IMR-90 (cell line): ENCODE data around the gene WDR76. TPM values are rescaled to one million over a fixed set of nuclear protein-coding genes. Genes with fewer than 3 reads are reported as not detected.

Experiments used
- ATAC-seq: fragments of 200-7000 bp; cut with Tn5 transposase; 2 replicates; pipeline ENCODE4 v1.9.1; 2020; ENCODE audit warnings: low read depth, mild to moderate bottlenecking, moderate library complexity
- BruUV-seq: library from RNA; stranded (reverse); fragments of 400-500 nt; replicated peaks from 2 replicates; lab custom pipeline; 2021; lab: Mats Ljungman, UMichigan
- CTCF ChIA-PET: fragments of 300-600 bp; formaldehyde crosslinking; extraction: SDS; loops from one replicate; lab custom pipeline; 2021; ENCODE audit warnings: antibody characterized with exemption; lab: Yijun Ruan, JAX
- POLR2A ChIA-PET: fragments of 300-600 bp; sonication (Branson Sonifier 250); formaldehyde crosslinking; loops from one replicate; lab custom pipeline; 2022; ENCODE audit warnings: antibody characterized with exemption; ENCODE audit not compliant: unreplicated experiment; lab: Charles Lee
- DNase-seq: peaks from one replicate; pipeline ENCODE4 v3.0.0; 2013
- H2AFZ ChIP-seq: replicated peaks from 2 replicates; pipeline ENCODE3; 2013; ENCODE audit warnings: low read length, mild to moderate bottlenecking; ENCODE audit not compliant: poor library complexity
- H2AK5ac ChIP-seq: 2 replicates; pipeline ENCODE4 v1.6.1; 2013; ENCODE audit warnings: low read depth, low read length, inconsistent platforms
- H2AK9ac ChIP-seq: replicated peaks from 2 replicates; pipeline ENCODE3; 2013; ENCODE audit warnings: mild to moderate bottlenecking, low read depth, low read length, moderate library complexity; ENCODE audit not compliant: poor library complexity
- H2BK120ac ChIP-seq: 2 replicates; pipeline ENCODE4 v1.6.1; 2013; ENCODE audit warnings: low read depth, low read length, inconsistent platforms
- H2BK15ac ChIP-seq: 3 replicates; pipeline ENCODE4 v1.6.1; 2013; ENCODE audit warnings: low read depth, low read length, inconsistent platforms
- H2BK20ac ChIP-seq: 2 replicates; pipeline ENCODE4 v1.6.1; 2013; ENCODE audit warnings: low read depth, mild to moderate bottlenecking, inconsistent platforms, low read length, moderate library complexity
- H2BK5ac ChIP-seq: 2 replicates; pipeline ENCODE4 v1.6.1; 2013; ENCODE audit warnings: mild to moderate bottlenecking, low read depth, low read length, inconsistent platforms; ENCODE audit not compliant: poor library complexity, severe bottlenecking
- H3K14ac ChIP-seq: replicated peaks from 2 replicates; pipeline ENCODE4 v1.6.1; 2013; ENCODE audit warnings: low read depth, low read length, inconsistent platforms
- H3K18ac ChIP-seq: 2 replicates; pipeline ENCODE4 v1.6.1; 2013; ENCODE audit warnings: low read depth, low read length, control low read depth
- H3K23ac ChIP-seq: 2 replicates; pipeline ENCODE4 v1.6.1; 2013; ENCODE audit warnings: low read depth, low read length, inconsistent platforms
- H3K27ac ChIP-seq: 2 replicates; pipeline ENCODE4 v1.5.1; 2013; ENCODE audit warnings: mild to moderate bottlenecking, control low read depth, low read length; ENCODE audit not compliant: insufficient read depth
- H3K27me3 ChIP-seq: 2 replicates; pipeline ENCODE4 v1.6.1; 2013; ENCODE audit warnings: low read length; ENCODE audit not compliant: control insufficient read depth, insufficient read depth
- H3K36me3 ChIP-seq: 2 replicates; pipeline ENCODE4 v1.6.1; 2013; ENCODE audit warnings: low read length, mixed read lengths; ENCODE audit not compliant: control insufficient read depth, insufficient read depth
- H3K4ac ChIP-seq: 2 replicates; pipeline ENCODE4 v1.6.1; 2013; ENCODE audit warnings: low read depth, low read length, inconsistent platforms
- H3K4me1 ChIP-seq: 2 replicates; pipeline ENCODE4 v1.6.1; 2013; ENCODE audit warnings: low read length, mixed read lengths; ENCODE audit not compliant: control insufficient read depth, insufficient read depth
- H3K4me2 ChIP-seq: 2 replicates; pipeline ENCODE4 v1.6.1; 2013; ENCODE audit warnings: low read depth, mild to moderate bottlenecking, control low read depth, low read length, moderate library complexity
- H3K4me3 ChIP-seq: 2 replicates; pipeline ENCODE4 v1.5.1; 2013; ENCODE audit warnings: low read depth, mild to moderate bottlenecking, control low read depth, low read length, moderate library complexity; ENCODE audit not compliant: insufficient read depth
- H3K56ac ChIP-seq: 2 replicates; pipeline ENCODE4 v1.6.1; 2013; ENCODE audit warnings: low read length, inconsistent platforms; ENCODE audit not compliant: insufficient read depth; ENCODE audit errors: extremely low read depth
- H3K79me1 ChIP-seq, 2 experiments: 2 replicates each; pipeline ENCODE4 v1.6.1; 2013; ENCODE audit warnings: low read length in 2 of 2, inconsistent platforms in 1 of 2, low read depth in 1 of 2
- H3K9ac ChIP-seq: 2 replicates; pipeline ENCODE4 v1.6.1; 2013; ENCODE audit warnings: low read depth, low read length, control low read depth
- H3K9me1 ChIP-seq: 2 replicates; pipeline ENCODE4 v1.6.1; 2013; ENCODE audit warnings: low read length, inconsistent platforms; ENCODE audit not compliant: insufficient read depth
- H3K9me3 ChIP-seq: 2 replicates; pipeline ENCODE4 v1.6.1; 2013; ENCODE audit warnings: low read length; ENCODE audit not compliant: control insufficient read depth, insufficient read depth
- H4K20me1 ChIP-seq: 2 replicates; pipeline ENCODE4 v1.6.1; 2013; ENCODE audit warnings: low read length, inconsistent platforms; ENCODE audit not compliant: insufficient read depth
- H4K5ac ChIP-seq: 2 replicates; pipeline ENCODE4 v1.6.1; 2013; ENCODE audit warnings: mild to moderate bottlenecking, low read depth, low read length, control low read depth
- H4K8ac ChIP-seq, 2 experiments: 2 replicates each; pipeline ENCODE4 v1.6.1; 2013; ENCODE audit warnings: low read depth in 2 of 2, low read length in 2 of 2, control low read depth in 1 of 2, inconsistent platforms in 1 of 2
- H4K91ac ChIP-seq: 2 replicates; pipeline ENCODE4 v1.6.1; 2013; ENCODE audit warnings: low read depth, low read length, inconsistent platforms; ENCODE audit not compliant: insufficient read depth
- BHLHE40 ChIP-seq: fragments of 150-350 bp; IDR thresholded peaks from 2 replicates; pipeline ENCODE4 v1.6.1; 2016; ENCODE audit warnings: mild to moderate bottlenecking, low read depth, low read length
- CEBPB ChIP-seq: IDR thresholded peaks from 2 replicates; pipeline ENCODE4 v1.6.1; 2012; ENCODE audit warnings: low read depth, low read length, improper control_type of control experiment
- ELK1 ChIP-seq: fragments of 150-350 bp; IDR thresholded peaks from 2 replicates; pipeline ENCODE4 v1.6.1; 2016; ENCODE audit warnings: low read depth, mild to moderate bottlenecking, low read length, moderate library complexity, borderline replicate concordance
- RCOR1 ChIP-seq: IDR thresholded peaks from 2 replicates; pipeline ENCODE4 v1.6.1; 2012; ENCODE audit warnings: mild to moderate bottlenecking, low read length, improper control_type of control experiment; ENCODE audit not compliant: insufficient replicate concordance
- WGBS, 2 experiments: methylation state at CpG; one replicate each; pipeline versions ENCODE4 v1.1.5 to v1.1.7; 2013; ENCODE audit warnings: missing lambda C conversion rate in 2 of 2; ENCODE audit not compliant: insufficient read length in 1 of 2; ENCODE audit errors: extremely low coverage in 2 of 2; 5-methylcytosine and 5-hydroxymethylcytosine counted together
- dilution Hi-C: fragments of 300-500 bp; cut with HindIII; formaldehyde crosslinking; loops from one replicate; pipeline ENCODE4 v1.14.3; 2018; ENCODE audit warnings: low sequenced_read_pairs; ENCODE audit not compliant: unreplicated experiment
- in situ Hi-C: fragments of 300-500 bp; cut with MboI; formaldehyde crosslinking; loops from 3 replicates; pipeline ENCODE4 v1.14.3; 2019; ENCODE audit warnings: low sequenced_read_pairs, inconsistent platforms, mixed read lengths
- intact Hi-C: fragments of 100-400 bp; cut with micrococcal nuclease; formaldehyde crosslinking; loops from 2 replicates; pipeline ENCODE4 v1.10.0; 2022
- polyA plus RNA-seq, 3 experiments: library from polyadenylated mRNA; depleted of rRNA; stranded (reverse); fragments of >200 nt; gene quantifications; 2 replicates each; pipeline ENCODE4 v1.2.3, GENCODE V29; 2012; ENCODE audit warnings: low replicate concordance in 1 of 3
- total RNA-seq: library from RNA; depleted of rRNA; stranded (reverse); fragments of >200 nt; gene quantifications from 2 replicates; pipeline ENCODE4 v1.2.3, GENCODE V29; 2012

WDR76 gene
- total and polyA plus RNA-seq, 2 of the 4 experiments (the other 2 are of a cell fraction): 4.8 to 25.8 TPM

DNA sequence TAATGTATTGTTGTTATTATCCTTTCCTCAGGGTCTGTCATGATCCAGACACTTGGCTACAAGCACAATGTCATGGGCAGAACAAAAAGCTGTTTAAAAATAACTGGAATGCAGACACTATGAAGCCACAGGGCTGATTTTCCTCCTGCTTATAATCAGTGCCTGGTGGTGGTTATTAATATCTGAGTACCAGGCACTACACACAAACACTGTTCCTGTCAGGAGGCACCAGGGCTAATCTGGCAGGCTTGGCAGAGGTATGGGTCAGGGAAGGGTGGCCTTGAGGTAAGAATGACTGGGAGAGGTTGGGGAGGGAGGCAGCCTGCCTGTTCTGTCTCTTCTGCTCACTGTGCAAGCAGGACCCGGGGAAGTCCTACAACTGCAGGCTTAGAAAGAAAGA is 67.2 kb downstream of the WDR76 start:
- DNase-seq: no peak
- WGBS, 2 experiments: 70% methylated on average over 1 of the region's 1 CpG; no CpG with 5 or more reads in 1 of the 2 experiments
- H4K8ac ChIP-seq: no peak overlapping the region
- no peaks in the 10 kb centered on the region; the same call in 1 of the 2 replicates for H4K20me1 ChIP-seq
- H4K91ac ChIP-seq: no peak overlapping the region
- H3K27ac ChIP-seq: no peak overlapping the region
- in situ Hi-C loops: no loop called here
- H3K79me1 ChIP-seq: no peaks in the 10 kb centered on the region
- no peak overlapping the region for H4K5ac ChIP-seq
- no peak overlapping the region for H2BK15ac ChIP-seq
- no TSS peak for BruUV-seq
- H2BK120ac ChIP-seq: no peak overlapping the region
- H3K36me3 ChIP-seq: no peaks in the 10 kb centered on the region
- CTCF ChIA-PET: no interaction called here
- no peak overlapping the region; the same call in 1 of the 2 replicates for H3K14ac ChIP-seq
- H3K4me1 ChIP-seq: peaks cover 2% of the 10 kb centered on the region; the same call in 1 of the 2 replicates
- no peak overlapping the region for H2AFZ ChIP-seq
- no peaks in the 10 kb centered on the region for H3K9me1 ChIP-seq
- no peak overlapping the region for H3K18ac ChIP-seq
- no peak overlapping the region for H3K9ac ChIP-seq
- no peak overlapping the region for H2AK5ac ChIP-seq
- peak; percentile 35; the same call in 1 of the 2 replicates for ATAC-seq
- no peak overlapping the region for H2AK9ac ChIP-seq
- no peak overlapping the region for H2BK20ac ChIP-seq
- H3K27me3 ChIP-seq: no peaks in the 10 kb centered on the region
- intact Hi-C loops: no loop called here
- no peak overlapping the region for H3K23ac ChIP-seq
- no peak overlapping the region for H3K4ac ChIP-seq
- H3K56ac ChIP-seq: no peak overlapping the region
- dilution Hi-C loops: no loop called here
- no peak overlapping the region for H3K4me3 ChIP-seq
- POLR2A ChIA-PET: no interaction called here
- H2BK5ac ChIP-seq: no peak overlapping the region
- no peaks in the 10 kb centered on the region for H3K9me3 ChIP-seq
- TF ChIP-seq ELK1 (no peak), CEBPB (no peak), RCOR1 (no peak), BHLHE40 (no peak)
- no peak overlapping the region for H3K4me2 ChIP-seq
